Uterus (tissue), 2 donors: ENCODE data around the gene PIK3C2G.

Source experiments
- CTCF ChIP-seq, 4 experiments: fragments of 200-600 bp in 2 of 4; fragments of 450-650 bp in 2 of 4; sonication (generic) in 2 of 4; IDR thresholded peaks; one replicate each; pipeline ENCODE4 v1.5.1; 2016 to 2019; ENCODE audit warnings: antibody characterized with exemption in 4 of 4, mild to moderate bottlenecking in 2 of 4, moderate library complexity in 1 of 4
- POLR2A ChIP-seq, 2 donors: fragments of 450-650 bp; IDR thresholded peaks; one replicate each; pipeline ENCODE4 v1.6.1; 2016; ENCODE audit warnings: antibody characterized with exemption in 2 of 2, mild to moderate bottlenecking in 1 of 2, moderate library complexity in 1 of 2

DNA sequence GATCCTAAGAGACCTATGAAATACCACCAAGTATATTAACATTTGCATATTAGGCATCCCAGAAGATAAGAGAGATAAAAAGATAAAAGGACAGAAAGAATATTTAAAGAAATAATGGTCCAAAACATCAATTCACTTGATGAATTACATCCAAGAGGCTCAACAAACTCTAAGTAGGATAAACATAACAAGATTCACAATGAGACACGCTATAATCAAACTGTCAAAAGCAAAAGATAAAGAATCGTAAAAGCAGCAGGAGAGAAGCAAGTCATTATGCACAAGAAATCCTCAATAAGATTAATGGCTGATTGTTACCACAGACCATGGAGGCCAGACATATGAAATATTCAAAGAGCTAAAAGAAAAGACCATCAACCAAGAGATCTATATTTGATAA is 396.9 kb downstream of the PIK3C2G start:
- TF ChIP-seq CTCF (IDR thresholded peaks at IDR 0.05) (no peak), POLR2A (IDR thresholded peaks at IDR 0.05) (no peak)
